ENCODE measurements around the gene ABLIM2. TPM values are rescaled to one million over a fixed set of nuclear protein-coding genes. Genes with fewer than 3 reads are reported as not detected.

ABLIM2 gene
- total and polyA plus RNA-seq, 2 of the 4 experiments (the other 2 are of a cell fraction): under 0.01 to 0.10 TPM

DNA sequence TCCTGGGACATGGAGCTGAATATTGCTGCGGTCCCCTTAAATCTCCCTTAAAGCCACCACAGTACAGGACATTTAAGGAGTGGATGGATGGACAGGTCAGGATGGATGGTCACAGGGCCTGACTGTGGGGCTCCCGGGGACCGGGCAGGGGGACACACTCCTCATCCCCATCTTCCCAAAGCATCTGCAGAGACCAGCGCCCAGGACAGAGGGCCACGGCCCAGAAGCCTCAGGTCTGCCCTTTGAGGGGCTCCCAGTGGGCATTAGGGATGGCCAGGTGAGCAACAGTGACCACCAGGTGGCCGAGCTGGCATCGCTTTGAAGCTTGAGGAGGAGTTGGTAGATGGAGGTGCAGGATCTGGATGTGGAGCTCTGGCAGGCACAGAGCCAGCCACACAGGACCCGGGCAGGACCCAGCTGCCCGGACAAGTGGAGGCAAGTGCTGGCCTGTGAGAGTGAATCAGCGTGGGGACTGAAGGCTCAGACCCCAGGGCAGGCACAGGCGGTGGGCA, 51.4 kb downstream of the ABLIM2 start:
- Histone ChIP-seq H3K4me3 (ENCODE audit: insufficient read depth, low read depth, low read length) (no peak overlapping the region), H2AFZ (replicated peaks; ENCODE audit: low read length, poor library complexity) (no peak overlapping the region), H3K56ac (ENCODE audit: extremely low read depth, insufficient read depth, low read length) (no peak overlapping the region), H3K36me3 (ENCODE audit: control insufficient read depth, insufficient read depth, low read length) (no peaks in the 10 kb centered on the region), H3K27ac (ENCODE audit: insufficient read depth, low read length) (no peak overlapping the region), H2BK120ac (ENCODE audit: low read depth, low read length) (no peak overlapping the region), H2AK5ac (ENCODE audit: low read depth, low read length) (no peak overlapping the region), H2AK9ac (replicated peaks; ENCODE audit: low read depth, low read length, poor library complexity) (no peak overlapping the region), H3K9me3 (ENCODE audit: control insufficient read depth, insufficient read depth, low read length) (peaks cover 8% of the 10 kb centered on the region), H4K20me1 (ENCODE audit: insufficient read depth, low read length) (no peaks in the 10 kb centered on the region), H2BK15ac (ENCODE audit: low read depth, low read length) (no peak overlapping the region), H3K4me1 (ENCODE audit: control insufficient read depth, insufficient read depth, low read length) (no peaks in the 10 kb centered on the region), H4K8ac (ENCODE audit: low read depth in 2 of 2, low read length in 2 of 2) (no peak overlapping the region), H4K5ac (ENCODE audit: low read depth, low read length) (no peak overlapping the region), H3K18ac (ENCODE audit: low read depth, low read length) (no peak overlapping the region), H3K23ac (ENCODE audit: low read depth, low read length) (no peak overlapping the region), H3K4me2 (ENCODE audit: low read depth, low read length) (no peak overlapping the region), H4K91ac (ENCODE audit: insufficient read depth, low read depth, low read length) (no peak overlapping the region), H3K27me3 (ENCODE audit: control insufficient read depth, insufficient read depth, low read length) (peaks cover 71% of the 10 kb centered on the region), H3K9ac (ENCODE audit: low read depth, low read length) (no peak overlapping the region), H3K4ac (ENCODE audit: low read depth, low read length) (no peak overlapping the region), H3K14ac (replicated peaks; ENCODE audit: low read depth, low read length) (no peak overlapping the region), H3K79me1 (ENCODE audit: low read depth in 1 of 2, low read length in 2 of 2) (no peaks in the 10 kb centered on the region), H2BK5ac (ENCODE audit: low read depth, low read length, poor library complexity, severe bottlenecking) (no peak overlapping the region), H3K9me1 (ENCODE audit: insufficient read depth, low read length) (no peaks in the 10 kb centered on the region), H2BK20ac (ENCODE audit: low read depth, low read length) (no peak overlapping the region)
- ChIA-PET POLR2A (ENCODE audit: unreplicated experiment) (no interaction called here), CTCF (no interaction called here)
- intact Hi-C loops (cut with micrococcal nuclease) (no loop called here), in situ Hi-C loops (cut with MboI; ENCODE audit: low sequenced_read_pairs) (no loop called here), dilution Hi-C loops (cut with HindIII; ENCODE audit: low sequenced_read_pairs, unreplicated experiment) (no loop called here)
- no peak for TF ChIP-seq POLR2A (IDR thresholded peaks at IDR 0.05; ENCODE audit: low read depth, low read length)
- TF ChIP-seq CEBPB (IDR thresholded peaks at IDR 0.05; ENCODE audit: low read depth, low read length): no peak
- no peak for TF ChIP-seq CHD1 (IDR thresholded peaks at IDR 0.05; ENCODE audit: low read depth, low read length)
- TF ChIP-seq, protein P1, sequence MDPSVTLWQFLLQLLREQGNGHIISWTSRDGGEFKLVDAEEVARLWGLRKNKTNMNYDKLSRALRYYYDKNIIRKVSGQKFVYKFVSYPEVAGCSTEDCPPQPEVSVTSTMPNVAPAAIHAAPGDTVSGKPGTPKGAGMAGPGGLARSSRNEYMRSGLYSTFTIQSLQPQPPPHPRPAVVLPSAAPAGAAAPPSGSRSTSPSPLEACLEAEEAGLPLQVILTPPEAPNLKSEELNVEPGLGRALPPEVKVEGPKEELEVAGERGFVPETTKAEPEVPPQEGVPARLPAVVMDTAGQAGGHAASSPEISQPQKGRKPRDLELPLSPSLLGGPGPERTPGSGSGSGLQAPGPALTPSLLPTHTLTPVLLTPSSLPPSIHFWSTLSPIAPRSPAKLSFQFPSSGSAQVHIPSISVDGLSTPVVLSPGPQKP (IDR thresholded peaks at IDR 0.05; ENCODE audit: borderline replicate concordance, low read depth, low read length): no peak
- TF ChIP-seq FOS (IDR thresholded peaks at IDR 0.05; ENCODE audit: low read depth, low read length): no peak
- TF ChIP-seq NFE2L2 (IDR thresholded peaks at IDR 0.05; ENCODE audit: low read depth, low read length): no peak
- TF ChIP-seq RFX5 (IDR thresholded peaks at IDR 0.05; ENCODE audit: low read depth, low read length): no peak
- TF ChIP-seq RCOR1 (IDR thresholded peaks at IDR 0.05; ENCODE audit: insufficient replicate concordance, low read length): no peak
- ATAC-seq (ENCODE audit: low read depth) (no peak), DNase-seq (no peak)
- WGBS, 2 experiments (ENCODE audit: extremely low coverage in 2 of 2, insufficient read length in 1 of 2): 58% methylated on average over 2 of the region's 11 CpGs; no CpG with 5 or more reads in 1 of the 2 experiments
- no TSS peak for BruUV-seq (replicated peaks)
